K562 (cell line): ENCODE data around the gene SLC30A3. TPM values are rescaled to one million over a fixed set of nuclear protein-coding genes. Genes with fewer than 3 reads are reported as not detected.

Experiments
- KLF13 ChIP-seq: fragments of 450-650 bp; IDR thresholded peaks from 2 replicates; pipeline ENCODE4 v1.6.1; 2016; ENCODE audit warnings: missing genetic modification characterization, low read depth, mild to moderate bottlenecking, missing compliant biosample characterization, moderate library complexity, borderline replicate concordance
- MIER1 ChIP-seq: fragments of 450-650 bp; IDR thresholded peaks from 2 replicates; pipeline ENCODE4 v1.6.1; 2016; ENCODE audit warnings: antibody characterized with exemption, mild to moderate bottlenecking, low read depth
- RBM22 ChIP-seq: fragments of 200-400 bp; formaldehyde crosslinking; IDR thresholded peaks from 2 replicates; pipeline ENCODE4 v1.6.1; 2018; ENCODE audit warnings: low read length, low read depth; ENCODE audit not compliant: poor library complexity, severe bottlenecking
- SMAD1 ChIP-seq: fragments of 150-350 bp; IDR thresholded peaks from 2 replicates; pipeline ENCODE4 v1.6.1; 2014; ENCODE audit warnings: low read length, low read depth; ENCODE audit not compliant: partially characterized antibody
- SRSF1 ChIP-seq: fragments of 200-400 bp; formaldehyde crosslinking; IDR thresholded peaks from 2 replicates; pipeline ENCODE4 v1.6.1; 2017; ENCODE audit warnings: mild to moderate bottlenecking, low read depth, low read length, moderate library complexity
- ZNF124 ChIP-seq: sonication (generic); formaldehyde crosslinking; IDR thresholded peaks from 2 replicates; pipeline ENCODE4 v1.8.1; 2022; ENCODE audit warnings: missing genetic modification reagents
- polyA plus RNA-seq, 8 experiments: library from polyadenylated mRNA; depleted of rRNA in 4 of 8; stranded (reverse) in 5 of 8; unstranded in 3 of 8; fragments of >200 nt; fragmentation: Nextera tagmentation in 2 of 8; fragmentation: Illumina TruSeq in 1 of 8; extraction: Ambion mirVana in 2 of 8; extraction: Trizol in 1 of 8; gene quantifications; 2 replicates each; pipeline versions ENCODE4 v1.2.1 to v1.2.3, GENCODE V29; 2011 to 2014; ENCODE audit warnings: inconsistent platforms in 1 of 8, missing spikeins in 1 of 8
- total RNA-seq, 7 experiments: library from RNA; depleted of rRNA in 6 of 7; stranded (reverse); fragments of >200 nt in 6 of 7; fragmentation: Illumina TruSeq in 2 of 7; extraction: Trizol in 2 of 7; gene quantifications; 2 replicates each; pipeline versions ENCODE4 v1.2.1 to v1.2.3, GENCODE V29; 2011 to 2021; ENCODE audit warnings: low replicate concordance in 1 of 7
- TF ChIP-seq, protein P1 (sequence below): fragments of 450-650 bp; IDR thresholded peaks from 2 replicates; pipeline ENCODE4 v1.6.1; 2016; ENCODE audit warnings: antibody characterized with exemption
- TF ChIP-seq, protein P2 (sequence below), 2 experiments: fragments of 150-350 bp in 1 of 2; IDR thresholded peaks; 2 replicates each; pipeline ENCODE4 v1.6.1; 2012 to 2016; ENCODE audit warnings: low read depth in 2 of 2, low read length in 2 of 2, mild to moderate bottlenecking in 1 of 2, moderate library complexity in 1 of 2
- TF ChIP-seq, protein P3 (sequence below), 2 experiments: fragments of 450-650 bp in 1 of 2; sonication (generic) in 1 of 2; formaldehyde crosslinking in 1 of 2; IDR thresholded peaks; 2 replicates each; pipeline versions ENCODE4 v1.7.1 to v1.9.0; 2016 to 2022; ENCODE audit warnings: inconsistent platforms in 1 of 2, mild to moderate bottlenecking in 1 of 2, missing genetic modification reagents in 1 of 2
- TF ChIP-seq, protein P4 (sequence below): fragments of 250-450 bp; sonication (Bioruptor Pico); IDR thresholded peaks from 2 replicates; pipeline ENCODE4 v1.4.0; 2020; ENCODE audit warnings: mild to moderate bottlenecking
- TF ChIP-seq, protein P5 (sequence below): fragments of 250-450 bp; sonication (Bioruptor Pico); IDR thresholded peaks from 2 replicates; pipeline ENCODE4 v1.8.0; 2022; ENCODE audit warnings: moderate library complexity, mild to moderate bottlenecking, inconsistent platforms

The SLC30A3 gene
- total and polyA plus RNA-seq, 9 of the 15 experiments (the other 6 are each of a cell fraction or from before 2014, with no cell fraction given), result 0.03 to 2.7 (median 0.89) TPM; not detected in 1

DNA sequence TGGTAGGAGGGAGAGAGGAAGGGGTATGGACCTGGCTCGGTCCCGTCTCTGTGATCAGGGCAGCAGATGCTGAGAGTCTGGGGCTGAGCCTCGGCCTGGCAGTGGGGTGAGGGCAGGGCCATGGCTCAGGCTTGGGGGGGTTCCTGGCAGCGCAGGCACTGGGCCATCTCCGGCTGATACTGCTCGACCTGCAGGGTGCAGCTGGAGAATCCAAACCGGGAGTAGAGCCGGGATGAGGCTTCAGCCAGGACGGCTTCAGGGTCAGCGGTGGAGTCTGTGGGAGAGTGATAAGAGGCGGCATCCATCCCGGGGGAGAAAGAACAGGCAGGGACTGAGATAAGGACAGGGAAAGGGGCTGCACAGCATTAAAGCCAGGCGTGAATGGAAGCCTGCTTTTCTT, 7.7 kb downstream of the SLC30A3 start (continued):
- TF ChIP-seq, protein P1, sequence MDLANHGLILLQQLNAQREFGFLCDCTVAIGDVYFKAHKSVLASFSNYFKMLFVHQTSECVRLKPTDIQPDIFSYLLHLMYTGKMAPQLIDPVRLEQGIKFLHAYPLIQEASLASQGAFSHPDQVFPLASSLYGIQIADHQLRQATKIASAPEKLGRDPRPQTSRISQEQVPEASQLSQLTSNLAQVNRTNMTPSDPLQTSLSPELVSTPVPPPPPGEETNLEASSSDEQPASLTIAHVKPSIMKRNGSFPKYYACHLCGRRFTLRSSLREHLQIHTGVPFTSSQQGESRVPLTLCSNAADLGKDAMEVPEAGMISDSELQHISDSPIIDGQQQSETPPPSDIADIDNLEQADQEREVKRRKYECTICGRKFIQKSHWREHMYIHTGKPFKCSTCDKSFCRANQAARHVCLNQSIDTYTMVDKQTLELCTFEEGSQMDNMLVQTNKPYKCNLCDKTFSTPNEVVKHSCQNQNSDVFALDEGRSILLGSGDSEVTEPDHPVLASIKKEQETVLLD, result no peak
- TF ChIP-seq, protein P2, sequence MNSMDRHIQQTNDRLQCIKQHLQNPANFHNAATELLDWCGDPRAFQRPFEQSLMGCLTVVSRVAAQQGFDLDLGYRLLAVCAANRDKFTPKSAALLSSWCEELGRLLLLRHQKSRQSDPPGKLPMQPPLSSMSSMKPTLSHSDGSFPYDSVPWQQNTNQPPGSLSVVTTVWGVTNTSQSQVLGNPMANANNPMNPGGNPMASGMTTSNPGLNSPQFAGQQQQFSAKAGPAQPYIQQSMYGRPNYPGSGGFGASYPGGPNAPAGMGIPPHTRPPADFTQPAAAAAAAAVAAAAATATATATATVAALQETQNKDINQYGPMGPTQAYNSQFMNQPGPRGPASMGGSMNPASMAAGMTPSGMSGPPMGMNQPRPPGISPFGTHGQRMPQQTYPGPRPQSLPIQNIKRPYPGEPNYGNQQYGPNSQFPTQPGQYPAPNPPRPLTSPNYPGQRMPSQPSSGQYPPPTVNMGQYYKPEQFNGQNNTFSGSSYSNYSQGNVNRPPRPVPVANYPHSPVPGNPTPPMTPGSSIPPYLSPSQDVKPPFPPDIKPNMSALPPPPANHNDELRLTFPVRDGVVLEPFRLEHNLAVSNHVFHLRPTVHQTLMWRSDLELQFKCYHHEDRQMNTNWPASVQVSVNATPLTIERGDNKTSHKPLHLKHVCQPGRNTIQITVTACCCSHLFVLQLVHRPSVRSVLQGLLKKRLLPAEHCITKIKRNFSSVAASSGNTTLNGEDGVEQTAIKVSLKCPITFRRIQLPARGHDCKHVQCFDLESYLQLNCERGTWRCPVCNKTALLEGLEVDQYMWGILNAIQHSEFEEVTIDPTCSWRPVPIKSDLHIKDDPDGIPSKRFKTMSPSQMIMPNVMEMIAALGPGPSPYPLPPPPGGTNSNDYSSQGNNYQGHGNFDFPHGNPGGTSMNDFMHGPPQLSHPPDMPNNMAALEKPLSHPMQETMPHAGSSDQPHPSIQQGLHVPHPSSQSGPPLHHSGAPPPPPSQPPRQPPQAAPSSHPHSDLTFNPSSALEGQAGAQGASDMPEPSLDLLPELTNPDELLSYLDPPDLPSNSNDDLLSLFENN (IDR thresholded peaks at IDR 0.05; ENCODE audit: low read depth in 2 of 2, low read length in 2 of 2), result no peak
- TF ChIP-seq, protein P3, sequence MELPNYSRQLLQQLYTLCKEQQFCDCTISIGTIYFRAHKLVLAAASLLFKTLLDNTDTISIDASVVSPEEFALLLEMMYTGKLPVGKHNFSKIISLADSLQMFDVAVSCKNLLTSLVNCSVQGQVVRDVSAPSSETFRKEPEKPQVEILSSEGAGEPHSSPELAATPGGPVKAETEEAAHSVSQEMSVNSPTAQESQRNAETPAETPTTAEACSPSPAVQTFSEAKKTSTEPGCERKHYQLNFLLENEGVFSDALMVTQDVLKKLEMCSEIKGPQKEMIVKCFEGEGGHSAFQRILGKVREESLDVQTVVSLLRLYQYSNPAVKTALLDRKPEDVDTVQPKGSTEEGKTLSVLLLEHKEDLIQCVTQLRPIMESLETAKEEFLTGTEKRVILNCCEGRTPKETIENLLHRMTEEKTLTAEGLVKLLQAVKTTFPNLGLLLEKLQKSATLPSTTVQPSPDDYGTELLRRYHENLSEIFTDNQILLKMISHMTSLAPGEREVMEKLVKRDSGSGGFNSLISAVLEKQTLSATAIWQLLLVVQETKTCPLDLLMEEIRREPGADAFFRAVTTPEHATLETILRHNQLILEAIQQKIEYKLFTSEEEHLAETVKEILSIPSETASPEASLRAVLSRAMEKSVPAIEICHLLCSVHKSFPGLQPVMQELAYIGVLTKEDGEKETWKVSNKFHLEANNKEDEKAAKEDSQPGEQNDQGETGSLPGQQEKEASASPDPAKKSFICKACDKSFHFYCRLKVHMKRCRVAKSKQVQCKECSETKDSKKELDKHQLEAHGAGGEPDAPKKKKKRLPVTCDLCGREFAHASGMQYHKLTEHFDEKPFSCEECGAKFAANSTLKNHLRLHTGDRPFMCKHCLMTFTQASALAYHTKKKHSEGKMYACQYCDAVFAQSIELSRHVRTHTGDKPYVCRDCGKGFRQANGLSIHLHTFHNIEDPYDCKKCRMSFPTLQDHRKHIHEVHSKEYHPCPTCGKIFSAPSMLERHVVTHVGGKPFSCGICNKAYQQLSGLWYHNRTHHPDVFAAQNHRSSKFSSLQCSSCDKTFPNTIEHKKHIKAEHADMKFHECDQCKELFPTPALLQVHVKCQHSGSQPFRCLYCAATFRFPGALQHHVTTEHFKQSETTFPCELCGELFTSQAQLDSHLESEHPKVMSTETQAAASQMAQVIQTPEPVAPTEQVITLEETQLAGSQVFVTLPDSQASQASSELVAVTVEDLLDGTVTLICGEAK (IDR thresholded peaks at IDR 0.05), result no peak
- TF ChIP-seq, protein P3 (CRISPR knock-in tag; IDR thresholded peaks at IDR 0.05), result no peak
- TF ChIP-seq, protein P4, sequence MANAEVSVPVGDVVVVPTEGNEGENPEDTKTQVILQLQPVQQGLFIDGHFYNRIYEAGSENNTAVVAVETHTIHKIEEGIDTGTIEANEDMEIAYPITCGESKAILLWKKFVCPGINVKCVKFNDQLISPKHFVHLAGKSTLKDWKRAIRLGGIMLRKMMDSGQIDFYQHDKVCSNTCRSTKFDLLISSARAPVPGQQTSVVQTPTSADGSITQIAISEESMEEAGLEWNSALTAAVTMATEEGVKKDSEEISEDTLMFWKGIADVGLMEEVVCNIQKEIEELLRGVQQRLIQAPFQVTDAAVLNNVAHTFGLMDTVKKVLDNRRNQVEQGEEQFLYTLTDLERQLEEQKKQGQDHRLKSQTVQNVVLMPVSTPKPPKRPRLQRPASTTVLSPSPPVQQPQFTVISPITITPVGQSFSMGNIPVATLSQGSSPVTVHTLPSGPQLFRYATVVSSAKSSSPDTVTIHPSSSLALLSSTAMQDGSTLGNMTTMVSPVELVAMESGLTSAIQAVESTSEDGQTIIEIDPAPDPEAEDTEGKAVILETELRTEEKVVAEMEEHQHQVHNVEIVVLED (CRISPR knock-in tag), result no peak
- TF ChIP-seq RBM22 (no peak), MIER1 (no peak), ZNF124 (CRISPR knock-in tag) (no peak), KLF13 (no peak), SRSF1 (no peak), SMAD1 (no peak)
- TF ChIP-seq, protein P5, sequence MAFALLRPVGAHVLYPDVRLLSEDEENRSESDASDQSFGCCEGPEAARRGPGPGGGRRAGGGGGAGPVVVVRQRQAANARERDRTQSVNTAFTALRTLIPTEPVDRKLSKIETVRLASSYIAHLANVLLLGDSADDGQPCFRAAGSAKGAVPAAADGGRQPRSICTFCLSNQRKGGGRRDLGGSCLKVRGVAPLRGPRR (CRISPR knock-in tag), result no peak
